Progenitor cell of endocrine pancreas (in vitro differentiated cells): ENCODE measurements around the gene SLITRK3. TPM values are rescaled to one million over a fixed set of nuclear protein-coding genes. Genes with fewer than 3 reads are reported as not detected.

Experiments
- DNase-seq: peaks from one replicate; pipeline ENCODE4 v3.0.0; 2021; ENCODE audit warnings: low spot score; ENCODE audit not compliant: unreplicated experiment
- H3K27ac Mint-ChIP-seq: 2 replicates; pipeline ENCODE4 v1.8.0; 2021; ENCODE audit warnings: mild to moderate bottlenecking, moderate library complexity, mixed read lengths
- H3K27me3 Mint-ChIP-seq: 2 replicates; pipeline ENCODE4 v1.8.0; 2021; ENCODE audit warnings: mixed read lengths
- H3K36me3 Mint-ChIP-seq: 2 replicates; pipeline ENCODE4 v1.8.0; 2022; ENCODE audit warnings: mixed read lengths; ENCODE audit not compliant: insufficient read depth
- H3K4me1 Mint-ChIP-seq: 2 replicates; pipeline ENCODE4 v1.8.0; 2021; ENCODE audit warnings: low read depth, mixed read lengths
- H3K4me3 Mint-ChIP-seq: 2 replicates; pipeline ENCODE4 v1.8.0; 2021; ENCODE audit warnings: low read depth, mild to moderate bottlenecking, moderate library complexity, mixed read lengths
- H3K9me3 Mint-ChIP-seq: 2 replicates; pipeline ENCODE4 v1.8.0; 2021; ENCODE audit warnings: low read depth, mixed read lengths
- CTCF ChIP-seq: fragments of 200-600 bp; sonication (generic); IDR thresholded peaks from one replicate; pipeline ENCODE4 v1.5.0; 2021; ENCODE audit warnings: antibody characterized with exemption, mild to moderate bottlenecking; ENCODE audit not compliant: unreplicated experiment
- total RNA-seq: library from RNA; stranded (reverse); gene quantifications from 2 replicates; pipeline ENCODE4 v1.2.1, GENCODE V29; 2021

SLITRK3 gene
- total RNA-seq, 1 donor from 2014 or later = not detected

DNA sequence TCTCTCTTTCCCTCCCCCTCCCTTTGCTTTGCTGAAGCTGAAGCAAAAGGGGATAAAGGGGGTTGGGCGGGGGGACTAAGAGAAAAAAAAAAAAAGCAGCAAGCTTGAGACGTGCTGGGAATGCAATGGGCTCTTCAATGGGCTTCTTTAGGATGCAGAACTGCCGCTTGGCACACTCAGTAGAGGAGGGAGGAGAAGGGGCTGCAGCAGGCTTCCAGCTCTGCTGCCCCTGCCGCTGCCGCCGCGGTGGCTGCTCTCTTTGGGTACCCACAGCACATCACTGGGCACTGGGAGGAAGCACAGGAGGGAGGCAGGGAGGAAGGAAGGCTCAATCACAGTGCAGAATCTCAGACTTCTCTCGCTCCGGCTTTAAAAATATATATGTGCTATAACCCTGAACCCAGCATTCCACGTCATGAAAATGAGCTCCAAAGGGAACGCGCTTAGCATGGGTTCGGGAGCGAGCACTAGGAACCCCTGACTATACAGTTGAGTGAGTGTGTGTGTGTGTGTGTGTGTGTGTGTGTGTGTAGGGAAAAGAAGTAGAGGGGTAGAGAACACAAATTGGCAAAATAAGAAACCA, 3.5 kb downstream of the SLITRK3 start:
- peaks cover 36% of the 10 kb centered on the region for H3K4me1 Mint-ChIP-seq
- no peaks in the 10 kb centered on the region for H3K36me3 Mint-ChIP-seq
- TF ChIP-seq CTCF = no peak
- no peak overlapping the region for H3K27ac Mint-ChIP-seq
- no peak for DNase-seq
- H3K27me3 Mint-ChIP-seq = peaks cover 82% of the 10 kb centered on the region
- H3K4me3 Mint-ChIP-seq = peak overlapping the region; percentile 65
- no peaks in the 10 kb centered on the region for H3K9me3 Mint-ChIP-seq

- Mint-ChIP-seq H3K27ac (no peak overlapping the region), H3K36me3 (no peaks in the 10 kb centered on the region), H3K9me3 (no peaks in the 10 kb centered on the region), H3K4me3 (no peak overlapping the region), H3K4me1 (peaks cover 30% of the 10 kb centered on the region), H3K27me3 (peaks cover 77% of the 10 kb centered on the region)
- TF ChIP-seq CTCF = no peak
- no peak for DNase-seq
These were observed 4.7 kb downstream of the SLITRK3 start for GRCh38 chr3:165191491-165191890.

DNA sequence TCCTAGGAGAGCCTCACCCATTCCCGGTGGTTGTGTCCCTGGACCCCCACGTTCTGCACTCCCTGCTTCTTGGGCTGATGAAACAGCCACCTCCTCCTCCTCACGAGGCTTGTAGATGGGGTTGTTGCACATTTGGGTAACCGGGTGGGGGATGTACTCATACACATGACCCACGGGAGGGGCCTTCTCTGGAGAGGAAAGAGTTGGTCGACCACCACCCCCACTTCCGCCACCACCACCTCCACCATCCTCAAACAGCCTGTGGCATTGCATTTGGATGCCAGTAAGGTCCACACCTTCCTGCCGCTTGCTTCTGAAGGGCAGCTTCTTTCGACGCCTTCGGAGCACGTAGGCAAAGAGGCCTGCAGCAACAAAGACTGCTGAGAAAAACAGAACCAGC, 7.7 kb downstream of the SLITRK3 start:
- Mint-ChIP-seq H3K27ac (no peak overlapping the region), H3K27me3 (peaks cover 48% of the 10 kb centered on the region), H3K9me3 (no peaks in the 10 kb centered on the region), H3K36me3 (no peaks in the 10 kb centered on the region), H3K4me1 (peaks cover 8% of the 10 kb centered on the region), H3K4me3 (no peak overlapping the region)
- no peak for DNase-seq
- no peak for TF ChIP-seq CTCF

- peak; percentile 95 for TF ChIP-seq CTCF
These were observed 10.4 kb downstream of the SLITRK3 start for GRCh38 chr3:165185707-165186327.

GRCh38 chr3:165181556-165181955, 14.6 kb downstream of the SLITRK3 start:
- H3K9me3 Mint-ChIP-seq = no peaks in the 10 kb centered on the region
- H3K36me3 Mint-ChIP-seq = no peaks in the 10 kb centered on the region
- no peaks in the 10 kb centered on the region for H3K4me1 Mint-ChIP-seq
- no peak for DNase-seq
- H3K27ac Mint-ChIP-seq = no peak overlapping the region
- H3K27me3 Mint-ChIP-seq = no peaks in the 10 kb centered on the region
- no peak for TF ChIP-seq CTCF
- no peak overlapping the region for H3K4me3 Mint-ChIP-seq

More at GRCh38 chr3:165185707-165186327, 10.4 kb downstream of the SLITRK3 start:
- no peaks in the 10 kb centered on the region for H3K4me1 Mint-ChIP-seq
- H3K9me3 Mint-ChIP-seq = no peaks in the 10 kb centered on the region
- peaks cover 24% of the 10 kb centered on the region for H3K27me3 Mint-ChIP-seq
- no peak overlapping the region for H3K27ac Mint-ChIP-seq
- no peaks in the 10 kb centered on the region for H3K36me3 Mint-ChIP-seq
- no peak overlapping the region for H3K4me3 Mint-ChIP-seq
- peak; percentile 38 for DNase-seq
